Measurements from ENCODE around the gene PCNX2.

DNA sequence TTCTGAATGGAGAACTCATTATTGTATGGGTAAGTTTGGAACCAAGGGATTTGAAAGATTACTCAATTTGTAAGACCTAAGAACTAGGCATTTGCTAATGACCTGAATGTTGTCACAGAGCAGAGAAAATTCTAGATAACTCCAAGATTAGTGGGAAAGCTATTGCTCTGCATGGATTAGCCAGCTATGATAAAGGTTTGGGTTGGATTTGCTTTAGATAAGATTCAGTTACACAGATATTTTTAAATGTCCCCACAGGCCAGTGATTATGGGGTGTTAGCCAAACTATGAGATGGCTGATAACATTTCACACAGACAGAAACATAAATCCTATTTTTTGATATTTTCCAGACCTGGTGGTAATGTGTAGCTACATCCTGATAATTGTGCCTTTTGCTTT is 256.9 kb downstream of the PCNX2 start:
- TF ChIP-seq, protein P1, sequence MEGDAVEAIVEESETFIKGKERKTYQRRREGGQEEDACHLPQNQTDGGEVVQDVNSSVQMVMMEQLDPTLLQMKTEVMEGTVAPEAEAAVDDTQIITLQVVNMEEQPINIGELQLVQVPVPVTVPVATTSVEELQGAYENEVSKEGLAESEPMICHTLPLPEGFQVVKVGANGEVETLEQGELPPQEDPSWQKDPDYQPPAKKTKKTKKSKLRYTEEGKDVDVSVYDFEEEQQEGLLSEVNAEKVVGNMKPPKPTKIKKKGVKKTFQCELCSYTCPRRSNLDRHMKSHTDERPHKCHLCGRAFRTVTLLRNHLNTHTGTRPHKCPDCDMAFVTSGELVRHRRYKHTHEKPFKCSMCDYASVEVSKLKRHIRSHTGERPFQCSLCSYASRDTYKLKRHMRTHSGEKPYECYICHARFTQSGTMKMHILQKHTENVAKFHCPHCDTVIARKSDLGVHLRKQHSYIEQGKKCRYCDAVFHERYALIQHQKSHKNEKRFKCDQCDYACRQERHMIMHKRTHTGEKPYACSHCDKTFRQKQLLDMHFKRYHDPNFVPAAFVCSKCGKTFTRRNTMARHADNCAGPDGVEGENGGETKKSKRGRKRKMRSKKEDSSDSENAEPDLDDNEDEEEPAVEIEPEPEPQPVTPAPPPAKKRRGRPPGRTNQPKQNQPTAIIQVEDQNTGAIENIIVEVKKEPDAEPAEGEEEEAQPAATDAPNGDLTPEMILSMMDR (optimal IDR thresholded peaks at IDR 0.05 in 1 of 3, IDR thresholded peaks at IDR 0.05 in 1 of 3, conservative IDR thresholded peaks at IDR 0.05 in 1 of 3; ENCODE audit: extremely low read depth in 1 of 3, insufficient read depth in 2 of 3, low read length in 3 of 3): no peak
- TF ChIP-seq EZH2 (IDR thresholded peaks at IDR 0.05; ENCODE audit: low read length): no peak
